Lower leg skin (tissue), 3 donors: ENCODE data around the gene FMO3.

Experiments
- POLR2A ChIP-seq, 2 donors: fragments of 450-650 bp; IDR thresholded peaks; one replicate each; pipeline ENCODE4 v1.6.1; 2016 to 2017; ENCODE audit warnings: antibody characterized with exemption in 2 of 2, mild to moderate bottlenecking in 1 of 2, moderate library complexity in 1 of 2
- TF ChIP-seq, protein P1 (sequence below), 3 donors: fragments of 450-650 bp; IDR thresholded peaks; one replicate each; pipeline ENCODE4 v1.5.1; 2016; ENCODE audit warnings: antibody characterized with exemption in 3 of 3, mild to moderate bottlenecking in 3 of 3, moderate library complexity in 2 of 3

- TF ChIP-seq, protein P1, sequence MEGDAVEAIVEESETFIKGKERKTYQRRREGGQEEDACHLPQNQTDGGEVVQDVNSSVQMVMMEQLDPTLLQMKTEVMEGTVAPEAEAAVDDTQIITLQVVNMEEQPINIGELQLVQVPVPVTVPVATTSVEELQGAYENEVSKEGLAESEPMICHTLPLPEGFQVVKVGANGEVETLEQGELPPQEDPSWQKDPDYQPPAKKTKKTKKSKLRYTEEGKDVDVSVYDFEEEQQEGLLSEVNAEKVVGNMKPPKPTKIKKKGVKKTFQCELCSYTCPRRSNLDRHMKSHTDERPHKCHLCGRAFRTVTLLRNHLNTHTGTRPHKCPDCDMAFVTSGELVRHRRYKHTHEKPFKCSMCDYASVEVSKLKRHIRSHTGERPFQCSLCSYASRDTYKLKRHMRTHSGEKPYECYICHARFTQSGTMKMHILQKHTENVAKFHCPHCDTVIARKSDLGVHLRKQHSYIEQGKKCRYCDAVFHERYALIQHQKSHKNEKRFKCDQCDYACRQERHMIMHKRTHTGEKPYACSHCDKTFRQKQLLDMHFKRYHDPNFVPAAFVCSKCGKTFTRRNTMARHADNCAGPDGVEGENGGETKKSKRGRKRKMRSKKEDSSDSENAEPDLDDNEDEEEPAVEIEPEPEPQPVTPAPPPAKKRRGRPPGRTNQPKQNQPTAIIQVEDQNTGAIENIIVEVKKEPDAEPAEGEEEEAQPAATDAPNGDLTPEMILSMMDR (IDR thresholded peaks at IDR 0.05) = no peak
- no peak for TF ChIP-seq POLR2A (IDR thresholded peaks at IDR 0.05)
These were observed 22.7 kb downstream of the FMO3 start for GRCh38 chr1:171113382-171113781.
